Activated CD4-positive, CD25-positive, alpha-beta regulatory T cell treated with anti-CD3 and anti-CD28 coated beads, Interleukin-2, amount 50 U/mL, for 24 hours (primary cell): ENCODE data around the gene RAP1A.
"Not testable (repeated sequence)": the region's sequence is repeated elsewhere in the genome, so short reads cannot be mapped to it uniquely, and the experiment has no call there.

Source experiments
- ATAC-seq, 2 donors: fragments of 150-1000 bp; cut with Tn5 transposase; one replicate each; pipeline ENCODE4 v1.10.0; 2021; ENCODE audit warnings: mild to moderate bottlenecking in 1 of 2, moderate library complexity in 1 of 2

The RAP1A gene

GRCh38 chr1:111738436-111739193 is 119.0 kb downstream of the RAP1A start:
- peak; percentile 54 to 55 for ATAC-seq

GRCh38 chr1:111739194-111739924 is 119.8 kb downstream of the RAP1A start, which contains the start of gene INKA2:
TSS of gene INKA2 (minus strand) at chr1:111739395. CDS start at chr1:111739242, 153 bp downstream.
- peak; percentile 85 to 88 for ATAC-seq

GRCh38 chr1:111739925-111740765 is 120.6 kb downstream of the RAP1A start:
- ATAC-seq: peak in 1 of 2 donors; percentile 4

GRCh38 chr1:111742292-111742691 is 122.7 kb downstream of the RAP1A start:
- ATAC-seq: not testable (repeated sequence)

GRCh38 chr1:111742938-111743549 is 123.5 kb downstream of the RAP1A start:
- no peak for ATAC-seq

GRCh38 chr1:111743679-111744101 is 124.1 kb downstream of the RAP1A start:
- no peak for ATAC-seq

GRCh38 chr1:111745675-111746613 is 126.4 kb downstream of the RAP1A start:
- ATAC-seq: no peak

GRCh38 chr1:111746614-111746999 is 127.0 kb downstream of the RAP1A start:
- no peak for ATAC-seq

GRCh38 chr1:111747282-111747734 is 127.7 kb downstream of the RAP1A start:
- peak; percentile 68 to 85 for ATAC-seq

- ATAC-seq: no peak
These were observed 128.4 kb downstream of the RAP1A start for GRCh38 chr1:111747947-111748346.

GRCh38 chr1:111749628-111750027 is 130.0 kb downstream of the RAP1A start:
- no peak for ATAC-seq

- ATAC-seq: no peak
These were observed 131.3 kb downstream of the RAP1A start for GRCh38 chr1:111750856-111751255.

GRCh38 chr1:111751906-111752575 is 132.5 kb downstream of the RAP1A start:
- no peak for ATAC-seq

- ATAC-seq: no peak
These were observed 135.4 kb downstream of the RAP1A start for GRCh38 chr1:111754984-111755330.

- peak; percentile 91 to 92 for ATAC-seq
These were observed 135.9 kb downstream of the RAP1A start, which contains the start of gene DDX20 for GRCh38 chr1:111755331-111756123. TSS of gene DDX20 (plus strand) at chr1:111755901. CDS start at chr1:111755925, 24 bp downstream.

- ATAC-seq: peak; percentile 14 to 18
These were observed 136.5 kb downstream of the RAP1A start for GRCh38 chr1:111756124-111756513.

- ATAC-seq: no peak
These were observed 138.8 kb downstream of the RAP1A start for GRCh38 chr1:111758373-111758772.

- ATAC-seq: no peak
These were observed 142.1 kb downstream of the RAP1A start for GRCh38 chr1:111761717-111762116.

GRCh38 chr1:111762332-111762731 is 142.7 kb downstream of the RAP1A start:
- no peak for ATAC-seq
